Endothelial cell of umbilical vein (primary cell): Measurements from ENCODE around the gene MRPS27. TPM values are rescaled to one million over a fixed set of nuclear protein-coding genes. Genes with fewer than 3 reads are reported as not detected.
A peak's percentile ranks its signal among the peaks of the same experiment; 100 is the strongest.

ENCODE experiments used
- BruUV-seq: library from RNA; stranded (reverse); fragments of 400-500 nt; replicated peaks from 2 replicates; lab custom pipeline; 2021; lab: Mats Ljungman, UMichigan
- CTCF ChIA-PET: fragments of 300-600, 350-600 bp; sonication (Branson Sonifier 250); formaldehyde crosslinking; loops from one replicate; lab custom pipeline; 2021; ENCODE audit warnings: antibody characterized with exemption, inconsistent platforms; lab: Charles Lee
- POLR2A ChIA-PET: fragments of 300-600, 350-600 bp; sonication (Branson Sonifier 250); formaldehyde crosslinking; loops from one replicate; lab custom pipeline; 2021; ENCODE audit warnings: antibody characterized with exemption, inconsistent platforms; lab: Charles Lee
- DNase-seq: peaks from one replicate; pipeline ENCODE4 v3.0.0-alpha.2; 2011; ENCODE audit warnings: low read depth, low spot score
- FAIRE-seq: peaks from 2 replicates; lab custom pipeline; 2011; peaks lifted over from hg19 to GRCh38; lab: Jason Lieb, UNC
- H2AFZ ChIP-seq: 2 replicates; pipeline ENCODE4 v1.6.0; 2012; ENCODE audit warnings: low read depth, low read length, control low read depth, inconsistent platforms
- H3K27ac ChIP-seq: 2 replicates; pipeline ENCODE4 v1.5.1; 2011; ENCODE audit warnings: low read depth, mild to moderate bottlenecking, control low read depth, low read length, moderate library complexity; ENCODE audit not compliant: insufficient read depth
- H3K27me3 ChIP-seq, 2 experiments: 2 replicates each; pipeline versions ENCODE4 v1.6.0 to v1.6.1; 2011; ENCODE audit warnings: low read length in 2 of 2, mixed read lengths in 1 of 2; ENCODE audit not compliant: control insufficient read depth in 2 of 2, insufficient read depth in 2 of 2
- H3K36me3 ChIP-seq, 2 experiments: 2 replicates in 1 of 2; 3 replicates in 1 of 2; pipeline ENCODE4 v1.5.1; 2011; ENCODE audit warnings: low read length in 2 of 2, mild to moderate bottlenecking in 1 of 2, moderate library complexity in 1 of 2; ENCODE audit not compliant: control insufficient read depth in 2 of 2, insufficient read depth in 2 of 2; ENCODE audit errors: extremely low read depth in 1 of 2
- H3K4me1 ChIP-seq: 3 replicates; pipeline ENCODE4 v1.5.1; 2011; ENCODE audit warnings: mild to moderate bottlenecking, low read length; ENCODE audit not compliant: control insufficient read depth, insufficient read depth; ENCODE audit errors: extremely low read depth
- H3K4me2 ChIP-seq: 2 replicates; pipeline ENCODE4 v1.6.1; 2011; ENCODE audit warnings: low read length, control low read depth, mixed read lengths; ENCODE audit not compliant: insufficient read depth
- H3K4me3 ChIP-seq, 3 experiments: fragments of 200-600 bp in 1 of 3; sonication (generic), shearing (Covaris generic) in 1 of 3; replicated peaks in 1 of 3; 2 replicates each; pipeline ENCODE4 v1.5.1; 2011 to 2016; ENCODE audit warnings: control low read depth in 3 of 3, low read length in 3 of 3, mild to moderate bottlenecking in 2 of 3, inconsistent platforms in 1 of 3, low read depth in 1 of 3, moderate library complexity in 1 of 3; ENCODE audit not compliant: insufficient read depth in 1 of 3
- H3K79me2 ChIP-seq: 2 replicates; pipeline ENCODE4 v1.6.0; 2012; ENCODE audit warnings: low read length, inconsistent platforms; ENCODE audit not compliant: control insufficient read depth, insufficient read depth
- H3K9ac ChIP-seq: replicated peaks from 2 replicates; pipeline ENCODE3; 2011; ENCODE audit warnings: low read length, control low read depth; ENCODE audit not compliant: insufficient read depth; ENCODE audit errors: extremely low read depth
- H3K9me1 ChIP-seq: replicated peaks from 3 replicates; pipeline ENCODE4 v1.6.0; 2011; ENCODE audit warnings: mild to moderate bottlenecking, low read length; ENCODE audit not compliant: control insufficient read depth, insufficient read depth; ENCODE audit errors: extremely low read depth
- H3K9me3 ChIP-seq: replicated peaks from 2 replicates; pipeline ENCODE4 v1.5.1; 2012; ENCODE audit warnings: low read length, inconsistent platforms; ENCODE audit not compliant: control insufficient read depth, insufficient read depth
- H4K20me1 ChIP-seq: replicated peaks from 2 replicates; pipeline ENCODE3; 2011; ENCODE audit warnings: mild to moderate bottlenecking, low read length; ENCODE audit not compliant: control insufficient read depth, insufficient read depth; ENCODE audit errors: extremely low read depth
- CTCF ChIP-seq, 2 donors: IDR thresholded peaks; 1 replicate in 1 of 2; 2 replicates in 1 of 2; pipeline ENCODE4 v1.5.1; 2011; ENCODE audit warnings: low read length in 2 of 2, mild to moderate bottlenecking in 2 of 2, moderate library complexity in 2 of 2, control low read depth in 1 of 2, inconsistent platforms in 1 of 2, low read depth in 1 of 2; ENCODE audit not compliant: insufficient read depth in 1 of 2; ENCODE audit errors: extremely low read depth in 1 of 2
- EZH2 ChIP-seq: IDR thresholded peaks from 2 replicates; pipeline ENCODE4 v1.6.1; 2012; ENCODE audit warnings: borderline replicate concordance, low read depth, mild to moderate bottlenecking, moderate library complexity, low read length, inconsistent platforms; ENCODE audit not compliant: severe bottlenecking
- FOS ChIP-seq: IDR thresholded peaks from 2 replicates; pipeline ENCODE4 v1.6.1; 2011; ENCODE audit warnings: mild to moderate bottlenecking, low read length, moderate library complexity, borderline replicate concordance; ENCODE audit not compliant: insufficient read depth
- GATA2 ChIP-seq: IDR thresholded peaks from 2 replicates; pipeline ENCODE4 v1.7.0; 2011; ENCODE audit warnings: low read depth, mild to moderate bottlenecking, moderate library complexity, mixed read lengths, low read length; ENCODE audit not compliant: insufficient read length, insufficient read depth
- JUN ChIP-seq: IDR thresholded peaks from 2 replicates; pipeline ENCODE4 v1.6.1; 2011; ENCODE audit warnings: borderline replicate concordance, low read depth; ENCODE audit not compliant: insufficient read length, insufficient read depth
- MAX ChIP-seq: IDR thresholded peaks from 2 replicates; pipeline ENCODE4 v1.6.1; 2011; ENCODE audit not compliant: insufficient read depth, insufficient read length
- MYC ChIP-seq: IDR thresholded peaks from one replicate; pipeline ENCODE4 v1.6.1; 2011; ENCODE audit warnings: mild to moderate bottlenecking, low read depth, low read length
- POLR2A ChIP-seq: IDR thresholded peaks from 2 replicates; pipeline ENCODE4 v1.6.1; 2012; ENCODE audit warnings: low read depth, mild to moderate bottlenecking, control low read depth, low read length
- POLR2AphosphoS5 ChIP-seq: IDR thresholded peaks from 2 replicates; pipeline ENCODE4 v1.6.1; 2012; ENCODE audit warnings: low read depth, mild to moderate bottlenecking, control low read depth, low read length, moderate library complexity; ENCODE audit not compliant: insufficient read depth
- dilution Hi-C: fragments of 300-500 bp; cut with MboI; formaldehyde crosslinking; loops from one replicate; pipeline ENCODE4 v1.15.0; 2019; ENCODE audit warnings: low sequenced_read_pairs; ENCODE audit not compliant: extremely low pct_ligation_motif_present
- intact Hi-C: fragments of 100-400 bp; cut with micrococcal nuclease; formaldehyde crosslinking; loops from one replicate; pipeline ENCODE4 v1.10.0; 2022
- polyA plus RNA-seq, 4 experiments: library from polyadenylated mRNA; depleted of rRNA in 3 of 4; stranded (reverse) in 3 of 4; unstranded in 1 of 4; fragments of >200 nt; gene quantifications; 2 replicates each; pipeline versions ENCODE4 v1.2.1 to v1.2.3, GENCODE V29; 2011 to 2012; ENCODE audit warnings: missing spikeins in 1 of 4
- total RNA-seq: library from RNA; stranded (reverse); gene quantifications from 2 replicates; pipeline ENCODE4 v1.2.3, GENCODE V29; 2021

The MRPS27 gene
- total and polyA plus RNA-seq, 2 donors (not counting 3 experiments of a cell fraction or from before 2014, with no cell fraction given): 56.0 to 67.1 TPM

DNA sequence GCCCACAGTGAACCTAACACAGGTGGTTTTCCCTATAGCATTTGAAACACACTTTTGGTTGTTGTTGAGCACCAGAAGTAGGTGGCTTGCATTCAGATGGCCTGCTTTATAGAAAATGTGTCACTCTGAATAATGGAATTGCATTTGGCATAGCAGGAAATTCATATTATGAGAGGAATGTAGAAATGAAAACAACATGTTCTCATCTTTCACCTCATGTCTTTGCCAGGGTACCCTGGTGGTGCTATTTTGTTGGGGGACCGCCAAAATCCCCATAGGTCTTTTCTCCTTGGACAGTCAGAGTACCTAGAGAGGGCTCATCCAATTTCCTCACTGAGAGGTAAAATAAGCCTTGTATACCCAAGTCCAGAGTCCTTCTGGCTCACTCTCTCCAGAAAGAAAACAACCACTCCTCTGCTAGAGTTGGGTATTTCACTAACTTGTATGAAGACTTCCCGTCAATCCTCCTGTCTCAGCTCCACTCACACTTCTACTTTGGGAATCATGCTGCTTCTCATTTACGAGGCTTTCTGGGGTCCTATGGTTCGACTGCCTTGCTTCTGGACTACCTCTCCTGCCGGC is 67.4 kb downstream of the MRPS27 start:
- Histone ChIP-seq H3K9me1 (no peaks in the 10 kb centered on the region), H3K79me2 (peaks cover 13% of the 10 kb centered on the region), H4K20me1 (no peaks in the 10 kb centered on the region), H3K4me1 (peaks cover 82% of the 10 kb centered on the region), H3K9ac (no peak overlapping the region), H3K4me3 (no peak overlapping the region), H3K27ac (peak overlapping the region; percentile 64), H3K4me2 (peak overlapping the region; percentile 26), H2AFZ (no peak overlapping the region), H3K27me3 (no peaks in the 10 kb centered on the region), H3K36me3 (no peaks in the 10 kb centered on the region), H3K9me3 (no peaks in the 10 kb centered on the region)
- BruUV-seq: no TSS peak
- DNase-seq (peak; percentile 67), FAIRE-seq (peak; percentile 50)
- TF ChIP-seq CTCF (IDR thresholded peaks at IDR 0.05; ENCODE audit: extremely low read depth in 1 of 2, insufficient read depth in 1 of 2, low read depth in 1 of 2, low read length in 2 of 2): no peak
- no peak for TF ChIP-seq MAX
- peak; percentile 46 for TF ChIP-seq JUN
- peak; percentile 55 for TF ChIP-seq POLR2AphosphoS5
- TF ChIP-seq POLR2A: no peak
- no peak for TF ChIP-seq GATA2
- TF ChIP-seq EZH2: no peak
- no peak for TF ChIP-seq FOS
- TF ChIP-seq MYC: no peak
- dilution Hi-C loops (no loop called here), intact Hi-C loops (no loop called here)
- ChIA-PET POLR2A (no interaction called here), CTCF (interaction anchor here (1.0 to 1.4 kb wide), 4 partner anchors 10 to 55 kb away, joined by 3 to 5 read pairs (median 4); no protein-coding TSS in a partner anchor)
